Suppressor macrophage treated with lipopolysaccharide for 1 hour (primary cell): ENCODE measurements around the gene SRPX2.

ENCODE experiments used
- DNase-seq, 3 donors: peaks; one replicate each; pipeline ENCODE4 v3.0.0-alpha.2; 2020 to 2022

Gene SRPX2

DNA sequence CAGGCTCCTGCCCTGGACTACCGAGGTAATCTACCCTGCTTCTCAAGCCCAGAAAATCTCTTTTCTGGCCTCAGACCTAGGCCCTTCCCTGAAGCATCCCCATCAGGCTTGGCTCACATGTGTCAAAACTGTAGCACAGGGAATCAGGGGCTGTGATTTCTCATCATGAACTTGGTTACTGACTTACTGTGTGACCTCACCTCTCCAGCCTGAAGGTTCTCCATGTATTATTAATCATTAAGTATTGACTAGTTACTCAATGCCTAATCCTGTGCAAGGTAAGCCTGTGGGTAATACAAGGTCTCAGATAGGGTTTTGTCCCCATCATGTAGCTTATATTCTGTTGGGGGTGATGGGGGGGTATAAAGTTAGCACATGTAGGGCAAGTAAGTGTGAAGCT is 6.8 kb downstream of the SRPX2 start:
- no peak for DNase-seq

DNA sequence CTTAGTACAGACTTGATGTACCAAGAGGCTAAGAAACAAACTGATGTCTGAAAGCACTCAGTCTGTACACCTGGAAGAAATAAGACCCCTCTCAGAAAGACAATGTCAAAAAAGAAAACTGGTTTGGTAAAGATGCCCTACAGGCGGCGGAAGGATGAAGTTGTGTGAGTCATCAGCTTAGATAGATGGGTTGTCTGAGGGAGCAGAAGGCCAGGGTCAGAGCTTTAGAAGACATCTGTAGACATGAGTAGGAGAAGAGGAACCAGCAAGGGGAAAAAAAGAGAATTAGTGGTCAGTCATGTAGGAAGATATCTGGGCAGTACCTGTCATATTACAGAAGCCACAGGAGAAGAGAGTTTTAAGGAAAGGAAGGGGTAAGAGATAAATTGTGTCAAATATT is 8.3 kb downstream of the SRPX2 start:
- DNase-seq = peak in 1 of 3 donors; percentile 22

DNA sequence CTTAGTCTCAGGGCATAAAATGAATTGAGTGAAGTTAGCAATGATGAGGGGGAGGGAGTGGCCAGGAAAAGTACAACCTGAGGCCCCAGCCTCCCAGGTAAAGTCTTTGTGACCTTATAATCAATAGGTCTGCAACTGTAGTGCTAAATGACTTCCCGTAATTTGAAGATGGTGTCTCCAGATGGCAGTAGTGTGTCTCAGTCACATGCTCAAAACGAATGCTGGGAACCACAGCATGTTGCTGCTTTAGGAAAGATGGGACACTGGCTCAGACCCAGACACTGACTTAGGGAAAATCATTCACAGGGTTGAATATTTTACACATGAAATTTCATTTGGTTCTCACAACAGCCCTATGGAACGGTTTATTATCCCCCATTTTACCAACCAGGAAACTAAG is 10.3 kb downstream of the SRPX2 start:
- no peak for DNase-seq

DNA sequence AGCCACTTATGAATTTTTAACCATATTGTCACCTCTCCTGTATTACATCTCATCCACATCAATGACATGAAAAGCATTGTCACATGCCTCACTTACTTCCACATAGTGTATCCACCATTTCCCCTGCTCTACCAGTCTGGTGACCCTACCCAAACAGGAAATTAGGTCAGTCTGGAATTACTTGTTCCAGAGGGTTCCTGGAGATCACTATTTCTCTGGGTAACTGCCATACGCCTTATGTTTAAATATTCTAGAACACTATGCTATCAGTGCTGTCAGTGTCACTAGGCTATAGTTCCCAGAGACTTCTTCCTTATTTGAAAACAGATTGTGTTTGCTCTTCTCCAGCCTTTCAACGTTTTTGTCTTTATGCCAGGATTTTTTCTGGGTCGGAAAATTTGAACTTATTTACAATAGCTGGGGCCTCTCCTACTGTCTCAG is 15.0 kb downstream of the SRPX2 start:
- DNase-seq = peak; percentile 12 to 32 (median 29)

DNA sequence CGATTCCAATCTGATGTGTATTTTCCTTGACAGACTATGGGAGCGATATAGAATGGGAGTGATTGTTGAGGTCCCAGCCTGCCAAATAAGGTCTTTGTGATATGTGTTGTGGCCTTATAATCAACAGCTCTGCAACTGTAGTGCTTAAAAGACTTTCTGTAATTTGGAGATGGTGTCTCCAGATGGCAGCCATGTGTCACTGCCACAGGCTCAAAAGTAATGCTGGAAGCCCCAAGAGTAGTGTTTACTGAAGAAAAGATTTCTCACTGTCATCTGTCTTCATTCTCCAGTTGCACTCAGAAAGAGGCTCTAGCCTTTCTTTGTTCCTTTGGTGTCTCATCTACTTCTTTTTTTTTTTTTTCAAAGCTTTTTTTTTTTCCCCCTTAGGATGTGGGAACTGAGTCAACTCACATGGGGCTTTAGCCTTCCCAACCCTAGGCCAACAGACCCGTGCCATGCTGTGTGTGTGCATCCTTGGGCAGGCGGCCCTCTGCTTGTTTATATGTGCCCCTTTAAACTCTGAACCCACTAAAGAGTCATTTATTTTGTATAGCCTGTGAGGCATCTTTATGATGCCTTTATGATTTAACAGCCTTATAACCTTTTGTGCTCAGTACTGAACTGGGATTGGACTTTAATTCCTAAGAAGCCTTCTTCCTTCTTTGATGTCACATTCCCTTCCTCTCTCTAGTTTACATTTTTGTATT is 15.6 kb downstream of the SRPX2 start:
- no peak for DNase-seq

DNA sequence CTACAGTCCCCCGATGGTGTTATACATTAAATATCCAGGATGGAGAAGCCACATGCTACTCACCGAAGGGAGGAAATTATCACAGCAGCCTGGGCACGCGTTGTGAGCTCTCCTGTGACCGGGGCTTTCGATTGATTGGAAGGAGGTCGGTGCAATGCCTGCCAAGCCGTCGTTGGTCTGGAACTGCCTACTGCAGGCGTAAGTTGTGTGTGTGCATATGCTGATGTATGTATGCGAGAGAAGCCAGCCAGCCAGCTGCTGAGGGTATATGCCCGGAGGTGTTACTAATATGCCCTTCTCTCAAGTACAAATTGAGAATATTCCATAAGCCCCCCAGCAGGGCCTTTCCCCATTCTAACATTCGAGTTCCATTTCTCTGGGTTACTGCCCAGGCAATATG is 18.2 kb downstream of the SRPX2 start:
- no peak for DNase-seq

DNA sequence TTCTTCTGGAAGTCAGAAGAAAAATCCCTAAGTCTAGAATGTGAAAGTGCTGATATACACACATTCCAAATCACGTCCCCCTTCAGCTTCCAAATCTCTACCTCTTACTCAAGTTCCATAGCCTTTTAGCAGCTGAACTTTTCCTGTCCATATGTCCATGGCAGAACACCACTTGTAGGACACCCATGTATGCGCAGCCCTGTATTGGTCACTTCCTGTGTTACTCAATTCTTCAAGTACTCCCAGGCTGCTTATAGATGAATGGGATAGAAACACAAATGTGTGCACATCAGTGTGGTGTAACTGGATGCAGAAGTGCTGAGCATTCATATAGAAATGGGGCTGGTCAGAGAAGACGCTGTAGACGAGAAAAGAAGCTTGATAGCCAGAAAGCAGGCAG is 18.8 kb downstream of the SRPX2 start:
- peak; percentile 20 to 57 (median 32) for DNase-seq

DNA sequence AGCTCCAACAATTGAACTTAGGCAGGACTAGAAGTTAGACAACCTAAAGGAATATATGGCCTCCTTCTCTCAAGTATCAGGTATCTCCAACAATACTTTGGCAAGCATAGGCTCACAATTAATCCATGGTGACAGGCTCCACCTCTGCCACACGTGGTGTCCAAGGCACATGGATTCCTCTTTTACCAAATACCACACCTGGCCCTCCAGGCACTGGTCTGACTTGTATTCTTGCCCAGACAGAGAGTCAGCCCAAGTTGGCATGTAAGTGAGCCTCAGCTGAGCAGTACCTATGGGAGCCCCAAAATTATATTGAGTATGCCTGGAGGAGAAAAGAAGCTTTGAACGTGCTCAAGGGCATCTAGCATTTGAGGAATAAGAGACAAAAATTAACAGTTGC is 19.6 kb downstream of the SRPX2 start:
- DNase-seq = no peak

DNA sequence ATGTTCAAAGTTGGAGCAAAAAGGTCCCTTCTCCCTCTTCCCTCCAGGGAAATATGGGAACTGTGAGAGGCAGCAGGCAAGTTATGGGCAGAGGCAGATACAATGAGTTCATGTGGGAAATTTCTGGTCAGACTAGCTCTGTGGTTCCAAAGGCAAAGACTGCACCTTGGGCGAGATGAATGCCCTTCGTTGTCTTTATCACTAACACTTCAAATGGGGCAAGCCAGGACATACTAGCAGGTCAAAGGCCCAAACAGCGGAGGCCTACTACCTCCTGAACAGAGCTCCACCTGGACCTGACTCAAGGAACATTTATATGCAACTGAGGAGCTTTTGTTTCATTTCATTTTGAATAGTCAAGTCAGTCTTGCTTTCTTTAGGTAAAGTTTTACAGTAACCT is 29.0 kb downstream of the SRPX2 start:
- DNase-seq = no peak

DNA sequence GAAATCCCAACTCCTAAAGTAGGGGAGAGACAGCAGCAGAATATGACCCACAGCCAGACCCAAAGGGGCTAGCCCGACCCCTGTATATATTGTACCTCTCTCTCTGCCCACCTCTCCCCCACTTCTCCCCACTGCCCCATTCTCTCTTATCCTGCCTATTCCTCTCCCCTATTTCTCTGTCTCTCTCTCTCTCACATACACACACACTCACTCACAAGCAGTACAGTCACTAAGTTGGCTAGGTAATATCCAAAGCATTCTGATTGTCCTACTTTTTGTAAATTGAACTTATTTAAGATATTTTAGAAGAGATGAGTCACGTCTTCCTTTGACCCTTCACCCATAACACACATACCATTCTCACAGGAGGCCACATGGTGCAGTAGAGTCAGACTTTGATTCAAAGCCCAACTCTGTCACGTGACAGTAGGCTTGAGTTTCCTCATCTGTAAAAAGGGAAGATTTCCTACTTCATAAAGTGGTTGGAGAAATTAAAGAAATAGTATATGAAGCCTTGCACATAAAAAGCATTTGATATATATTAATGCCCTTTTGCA is 29.5 kb downstream of the SRPX2 start:
- peak; percentile 29 to 34 (median 34) for DNase-seq

DNA sequence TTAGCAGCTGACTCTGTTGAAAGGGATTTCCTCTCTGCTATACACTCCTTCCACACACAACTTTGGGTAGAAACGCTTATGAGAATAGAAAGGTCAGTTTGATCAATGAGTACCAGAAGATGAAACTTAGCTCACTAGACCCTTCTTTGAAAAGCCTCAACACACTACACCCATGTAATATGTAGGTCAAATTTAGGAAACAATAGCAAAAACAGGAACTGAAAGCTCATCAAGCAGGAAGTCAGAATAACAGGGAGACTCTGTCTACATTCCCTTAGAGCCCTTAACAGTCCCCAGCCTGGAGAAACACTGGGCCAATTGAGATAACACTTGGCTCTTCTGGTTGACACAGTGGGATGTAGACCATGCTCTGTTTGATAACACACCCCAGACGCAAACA is 30.7 kb downstream of the SRPX2 start:
- peak; percentile 23 to 51 (median 45) for DNase-seq

DNA sequence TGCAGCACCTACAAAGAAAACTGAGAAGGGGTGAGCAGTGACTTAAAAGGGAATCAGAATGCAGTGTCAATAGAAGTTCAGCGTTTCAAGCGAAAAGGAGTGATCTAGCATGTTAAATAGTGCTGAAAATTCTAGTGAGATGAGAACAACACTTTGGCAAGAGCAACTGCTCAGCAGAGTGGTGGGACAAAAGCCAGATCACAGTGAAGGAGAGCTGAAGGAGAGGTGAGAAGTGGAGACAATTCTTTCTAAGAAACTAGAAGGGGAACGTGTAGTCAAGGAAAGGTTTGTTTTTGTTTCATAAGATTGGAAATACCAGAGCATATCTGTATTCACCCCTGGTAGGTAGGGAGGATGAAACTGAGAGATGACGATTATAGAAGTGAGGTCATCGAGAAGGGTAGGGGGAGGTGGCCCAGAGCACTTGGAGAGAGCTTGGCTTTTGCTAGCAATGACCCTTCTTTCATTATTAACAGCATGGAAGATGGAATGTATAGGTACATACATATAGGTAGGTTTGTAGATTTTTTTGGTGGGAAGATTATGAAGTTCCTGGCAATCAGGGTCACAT is 33.7 kb downstream of the SRPX2 start:
- no peak for DNase-seq

DNA sequence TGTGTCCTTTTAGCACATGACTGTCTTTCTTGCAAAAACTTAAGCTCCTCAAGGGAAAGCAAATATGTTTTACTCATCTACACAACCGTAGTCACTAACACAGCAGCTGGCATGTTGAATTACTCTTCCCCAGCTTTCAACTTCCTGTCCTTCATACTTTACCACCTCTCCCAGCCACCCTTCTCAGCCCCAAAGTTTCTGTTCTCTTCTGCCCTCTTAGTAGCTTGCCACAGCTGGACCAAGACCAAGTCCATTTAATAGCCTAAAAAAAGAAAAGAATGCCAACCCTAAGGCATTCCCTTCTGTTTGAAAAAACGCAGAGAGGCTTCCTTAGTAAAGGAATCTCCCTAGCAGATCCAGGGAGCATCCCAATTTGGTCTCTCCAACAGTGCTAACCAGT is 36.8 kb downstream of the SRPX2 start:
- DNase-seq = no peak

DNA sequence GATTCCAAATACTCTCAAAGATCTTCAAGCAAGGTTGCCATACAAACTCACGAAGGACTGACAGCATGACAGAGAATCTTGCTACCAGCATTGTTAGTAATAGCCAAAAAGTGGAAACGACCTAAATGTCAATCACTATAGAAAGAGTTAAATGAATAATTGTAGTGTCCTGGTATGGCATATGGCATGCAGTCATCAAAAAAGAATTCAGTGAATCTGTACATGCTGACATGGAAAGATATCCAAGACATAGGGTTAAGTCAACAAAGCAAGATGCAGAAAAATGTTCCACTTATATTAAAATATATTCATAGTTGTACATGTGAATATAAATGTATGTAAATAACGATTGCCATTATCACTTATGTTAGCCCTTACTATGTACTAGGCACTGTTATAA is 37.6 kb downstream of the SRPX2 start:
- no peak for DNase-seq

DNA sequence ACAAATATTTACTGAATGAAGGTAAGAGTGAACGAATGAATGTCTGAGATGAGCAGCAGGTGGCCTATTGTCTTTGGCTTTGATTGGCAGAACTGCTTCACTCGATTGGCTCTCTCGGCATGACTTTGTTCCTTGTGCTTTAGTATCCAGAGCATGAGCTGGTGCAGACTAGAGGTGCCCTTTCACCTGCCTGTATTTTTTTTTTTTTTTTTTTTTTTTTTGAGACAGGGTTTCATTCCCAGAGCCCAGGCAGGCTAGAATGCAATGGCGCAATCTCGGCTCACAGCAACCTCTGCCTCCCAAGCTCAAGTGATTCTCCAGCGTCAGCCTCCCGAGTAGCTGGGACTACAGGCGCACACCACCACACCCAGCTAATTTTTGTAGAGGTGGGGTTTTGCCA is 38.9 kb downstream of the SRPX2 start:
- no peak for DNase-seq

DNA sequence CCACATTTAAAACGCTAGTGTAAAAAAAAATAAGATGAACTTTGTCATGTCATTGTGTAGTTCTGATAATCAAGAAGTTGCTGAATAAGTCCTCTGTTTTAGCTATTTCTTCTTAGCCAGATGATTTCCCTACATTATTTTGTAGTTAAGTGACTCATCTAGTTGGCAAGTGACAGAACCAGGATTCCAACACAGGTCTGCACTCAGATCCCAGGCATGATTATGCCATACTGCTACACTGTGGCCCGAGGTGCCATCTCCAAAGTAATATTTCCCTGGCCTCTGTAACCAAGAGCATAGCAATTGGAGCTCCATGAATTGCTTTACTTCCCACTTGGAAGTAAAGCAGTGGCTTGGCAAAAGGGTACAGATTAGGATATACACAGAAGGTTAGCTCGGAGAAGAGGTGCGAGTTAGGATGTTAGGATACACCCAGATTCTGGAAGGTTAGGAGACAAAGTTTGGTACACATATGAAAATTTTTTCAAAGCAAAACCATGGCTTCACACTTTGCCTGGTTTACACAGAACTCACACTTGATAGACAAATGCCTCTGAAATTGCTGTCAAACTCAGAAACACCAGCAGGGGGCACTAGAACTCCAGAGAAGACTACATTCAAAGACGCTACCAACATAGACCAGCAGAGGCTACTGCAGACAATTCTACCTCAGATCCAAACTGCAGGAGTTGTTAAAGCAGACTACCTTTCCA is 41.4 kb downstream of the SRPX2 start:
- DNase-seq = peak; percentile 75 to 82 (median 78)

DNA sequence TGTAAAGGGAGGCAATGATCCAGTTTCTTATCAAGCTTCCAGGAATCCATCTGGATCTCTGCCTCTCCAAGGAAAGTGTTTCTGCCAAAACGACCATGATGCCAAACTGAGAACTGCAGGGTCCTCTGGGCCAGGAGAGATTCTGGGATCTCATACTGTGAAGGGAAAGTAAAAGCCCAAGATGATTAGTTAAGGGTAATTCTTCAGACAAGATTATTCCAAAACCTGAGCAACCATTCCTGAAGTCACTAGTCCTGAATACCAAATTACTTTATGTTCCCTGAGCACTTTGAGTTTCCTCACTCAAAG is 42.0 kb downstream of the SRPX2 start:
- DNase-seq = no peak

DNA sequence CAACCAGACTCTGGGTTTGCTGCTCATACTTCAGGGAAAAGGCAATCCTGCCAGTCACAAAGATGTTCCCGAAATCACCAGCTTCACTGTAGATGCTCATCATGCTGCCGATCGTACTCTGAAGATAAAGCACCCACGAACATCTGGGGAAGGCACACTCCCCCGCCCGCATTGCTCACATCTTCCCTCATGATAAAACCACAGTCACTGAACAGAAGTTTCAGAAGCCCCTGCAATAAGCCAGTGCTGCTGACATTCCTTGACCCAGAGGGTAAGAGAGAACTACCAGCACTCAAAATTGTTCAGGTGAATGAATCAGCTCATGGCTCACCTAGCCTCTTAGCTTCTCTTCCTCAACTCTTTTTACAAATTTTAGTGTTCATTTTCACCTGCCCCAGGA is 43.1 kb downstream of the SRPX2 start:
- DNase-seq = peak; percentile 41 to 51 (median 42)

DNA sequence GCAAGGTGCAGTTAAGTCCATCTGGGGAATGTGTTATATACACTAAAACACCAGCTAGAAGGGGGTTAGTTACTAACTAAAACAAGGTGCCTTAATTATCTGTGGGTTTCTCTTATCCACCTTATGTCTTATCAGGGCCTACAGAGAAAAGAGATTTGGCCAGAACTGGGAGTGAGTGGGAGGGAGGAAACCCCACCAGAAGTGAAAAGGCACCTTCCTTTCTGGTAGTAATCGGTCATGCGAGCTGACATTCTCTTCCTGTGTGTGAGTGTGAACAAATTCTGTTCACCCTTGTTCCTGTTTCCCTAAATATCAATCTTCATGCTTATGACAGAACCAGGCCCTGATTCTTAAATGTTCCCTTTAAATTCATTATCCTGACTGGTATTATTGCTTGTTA is 43.5 kb downstream of the SRPX2 start:
- DNase-seq = peak; percentile 41 to 52 (median 43)

DNA sequence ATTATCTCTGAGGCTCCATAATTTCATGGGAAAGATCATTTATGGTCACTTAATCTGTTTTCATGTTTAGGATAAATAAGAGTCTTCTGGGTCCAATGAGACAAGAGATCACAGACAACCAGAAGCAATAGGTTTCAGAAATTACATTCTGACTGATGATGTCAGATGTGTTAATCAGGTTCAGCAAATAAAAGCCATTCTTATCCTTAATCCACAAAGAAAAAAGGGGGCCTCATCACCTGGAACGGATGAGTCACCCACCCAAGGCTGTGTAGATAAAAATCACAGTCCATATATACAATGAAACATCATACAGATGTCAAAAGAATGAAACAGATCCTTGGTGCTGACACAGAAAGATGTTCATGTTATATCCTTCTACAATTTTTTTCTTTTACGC is 51.3 kb downstream of the SRPX2 start:
- no peak for DNase-seq

DNA sequence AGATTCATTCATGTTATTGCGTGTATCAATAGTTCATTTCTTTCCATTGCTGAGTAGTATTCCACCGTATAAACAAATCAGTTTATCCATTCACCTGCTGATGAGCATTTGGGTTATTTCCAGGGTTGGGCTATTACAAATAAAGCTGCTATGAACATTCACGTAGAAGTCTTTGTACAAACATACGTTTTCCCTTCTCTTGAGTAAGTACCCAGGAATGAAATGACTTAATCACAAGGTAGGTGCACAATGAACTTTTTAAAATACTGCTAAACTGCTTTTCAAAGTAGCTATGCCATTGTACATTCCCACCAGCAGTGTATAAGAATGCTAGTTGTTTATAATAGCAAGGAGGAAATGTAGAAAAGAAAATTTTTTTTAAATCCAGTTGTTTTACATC is 52.0 kb downstream of the SRPX2 start:
- no peak for DNase-seq

DNA sequence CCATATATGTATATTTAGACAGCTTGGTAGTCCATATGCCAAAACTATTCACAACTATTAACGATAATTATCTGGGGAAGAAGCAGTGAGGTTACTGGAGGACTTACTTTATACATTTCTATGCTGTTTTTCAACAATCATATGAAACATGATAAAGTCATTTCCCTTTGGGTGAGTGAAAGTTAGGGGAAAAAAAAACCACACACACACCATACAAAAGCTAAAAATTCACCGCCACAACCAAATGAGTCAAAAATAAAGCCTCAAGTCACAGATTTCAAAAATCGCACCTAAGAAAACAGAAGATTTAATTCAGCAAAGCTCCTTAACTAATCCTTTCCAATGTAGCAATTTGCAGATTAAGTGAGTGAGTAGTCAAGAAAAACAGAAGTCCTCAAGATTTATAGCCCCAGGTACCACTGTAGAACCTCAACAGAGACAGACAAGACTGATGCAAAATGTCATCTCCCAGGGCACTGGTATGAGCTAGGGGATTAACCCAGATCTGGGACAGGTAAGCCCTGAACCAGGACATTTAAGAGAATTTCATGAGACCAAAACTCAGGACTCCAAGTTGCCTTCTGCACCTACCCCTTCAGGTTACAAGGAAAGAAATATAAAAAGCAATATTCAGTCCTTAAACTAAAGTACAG is 52.8 kb downstream of the SRPX2 start:
- no peak for DNase-seq

DNA sequence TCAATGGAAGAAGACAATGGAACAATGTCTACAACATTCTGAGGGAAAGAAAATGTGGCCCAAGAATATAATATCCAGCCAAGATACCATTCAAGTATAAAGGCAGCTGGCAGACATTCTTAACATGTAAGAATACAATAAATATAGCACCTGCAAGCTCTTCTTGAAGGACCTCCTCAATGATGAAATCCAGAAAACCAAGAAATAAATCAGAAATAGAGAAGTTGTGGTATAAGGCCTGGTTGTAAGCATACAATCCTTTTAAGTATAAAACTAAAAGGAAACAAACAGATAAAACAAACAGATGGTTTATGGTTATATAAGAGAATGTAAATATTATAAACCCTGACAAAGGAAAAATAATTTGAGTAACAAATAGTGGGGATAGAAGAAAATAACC is 54.6 kb downstream of the SRPX2 start:
- DNase-seq = peak in 1 of 3 donors; percentile 7

DNA sequence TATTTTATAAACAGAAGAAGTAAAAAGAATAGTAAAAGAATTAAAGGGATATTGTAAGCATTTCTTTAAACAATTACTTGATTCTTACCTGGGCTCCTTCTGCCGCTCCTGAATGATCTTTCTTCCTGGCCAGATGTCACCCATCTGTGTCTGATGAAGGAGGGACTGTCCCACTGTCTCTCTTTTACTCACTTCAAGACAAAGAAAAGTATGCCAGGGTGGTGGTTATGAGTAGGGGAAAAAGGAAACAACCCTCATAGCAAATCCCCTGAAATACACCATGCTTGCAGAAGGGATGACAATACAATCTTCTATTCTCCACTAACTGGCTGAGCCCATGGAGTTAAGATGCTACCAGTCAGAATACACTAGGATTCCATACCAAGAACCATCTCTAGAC is 56.8 kb downstream of the SRPX2 start:
- DNase-seq = no peak
